ENCODE data around the gene TMPRSS15. TPM values are rescaled to one million over a fixed set of nuclear protein-coding genes. Genes with fewer than 3 reads are reported as not detected.
A peak's percentile ranks its signal among the peaks of the same experiment; 100 is the strongest.

The TMPRSS15 gene
- not detected in 2 replicates for total RNA-seq (2011; cell fraction: chromatin; rRNA removed; ENCODE audit: low replicate concordance)
- total RNA-seq (2011; cell fraction: nucleolus; rRNA removed) = not detected in 2 replicates
- not detected in 2 replicates for total RNA-seq (2011; cell fraction: nucleoplasm; rRNA removed)
- total RNA-seq (2014; rRNA removed) (not detected in 2 replicates), total RNA-seq (2014; rRNA removed; fragmentation: Illumina TruSeq; extraction: Trizol) (0.11 TPM in 1 of 2 replicates, not detected in the other), total RNA-seq (2015; rRNA removed; fragmentation: Illumina TruSeq; extraction: Trizol) (0.04 TPM in 2 replicates), total RNA-seq (2021) (0.18 TPM in 1 of 2 replicates, not detected in the other), polyA plus RNA-seq (2011; rRNA removed) (not detected in 2 replicates), polyA plus RNA-seq (2014; fragmentation: Illumina TruSeq; extraction: Trizol) (0.04 and 0.06 TPM in 2 replicates), polyA plus RNA-seq (2014; fragmentation: Nextera tagmentation; extraction: Ambion mirVana) (under 1 TPM in 1 of 2 experiments, not detected in 1; 0.03 TPM), polyA plus RNA-seq (2014; rRNA removed) (0.11 and 0.18 TPM in 2 replicates), polyA minus RNA-seq (2011; rRNA and poly(A)+ RNA removed) (not detected in 2 replicates), Bru-seq, nascent RNA (percentile 9 among the genes with signal in this experiment), BruChase-seq, experiment 1, labeled RNA remaining after a 2-hour chase (percentile 4 among the genes with signal in this experiment), BruChase-seq, experiment 2, labeled RNA remaining after a 6-hour chase (percentile 6 among the genes with signal in this experiment)
- polyA plus RNA-seq (2011; cell fraction: cytosol; rRNA removed) = not detected in 2 replicates
- not detected in 2 replicates for polyA plus RNA-seq (2011; cell fraction: nucleus; rRNA removed)
- 0.04 and 0.10 TPM in 2 replicates for polyA plus RNA-seq (2012)
- polyA minus RNA-seq (2011; cell fraction: cytosol; rRNA and poly(A)+ RNA removed) = not detected in 2 replicates
- not detected in 2 replicates for polyA minus RNA-seq (2011; cell fraction: nucleus; rRNA and poly(A)+ RNA removed)
- long read RNA-seq, experiment 1 = 0 reads
- long read RNA-seq, experiment 2 = 0 reads
- long read RNA-seq, experiment 3 = 0 reads

- Histone ChIP-seq H3K4me2 (ENCODE audit: insufficient read depth, low read length) (no peak within 1 kb of the TSS), H2AFZ (ENCODE audit: low read depth, low read length) (no peak within 1 kb of the TSS), H3K4me1 (replicated peaks in 1 of 2; ENCODE audit: control insufficient read depth in 2 of 2, insufficient read depth in 2 of 2, low read length in 2 of 2) (no peaks in the 10 kb centered on the region), H3K9ac (ENCODE audit: insufficient read depth in 1 of 2, low read depth in 2 of 2, low read length in 2 of 2) (no peak within 1 kb of the TSS), H3K79me2 (ENCODE audit: control insufficient read depth, insufficient read depth, low read length) (no peaks in the 10 kb centered on the region), H3K27ac (ENCODE audit: extremely low read depth, low read depth, low read length) (no peak within 1 kb of the TSS), H3K4me3 (no peak within 1 kb of the TSS), H3K27me3 (ENCODE audit: control insufficient read depth in 2 of 2, insufficient read depth in 2 of 2, low read length in 2 of 2) (no peaks in the 10 kb centered on the region), H3K9me1 (ENCODE audit: control insufficient read depth, insufficient read depth, low read length) (no peaks in the 10 kb centered on the region), H4K20me1 (replicated peaks; ENCODE audit: control insufficient read depth, insufficient read depth, low read length) (no peaks in the 10 kb centered on the region), H3K36me3 (ENCODE audit: control insufficient read depth, insufficient read depth, low read length) (no peaks in the 10 kb centered on the region), H3K9me3 (replicated peaks; ENCODE audit: control insufficient read depth, insufficient read depth, low read depth, low read length) (no peaks in the 10 kb centered on the region; the same call in 1 of the 2 replicates)
- in situ Hi-C loops (cut with MboI) = no loop called here
- no TSS peak for BruUV-seq (replicated peaks)
- CTCF ChIA-PET (ENCODE audit: low intra/inter-chr PET ratio) = no interaction called here
- no peak for DNase-seq (ENCODE audit: extremely low read depth in 1 of 4, low spot score in 3 of 4)
- POLR2A ChIA-PET = no interaction called here
- intact Hi-C loops (cut with micrococcal nuclease) = no loop called here
- no peak for ATAC-seq
- TF ChIP-seq SRSF1 (IDR thresholded peaks at IDR 0.05; ENCODE audit: low read depth, low read length) (no peak), ZNF197 (CRISPR knock-in tag; IDR thresholded peaks at IDR 0.05; ENCODE audit: low read depth) (no peak), NFIC (IDR thresholded peaks at IDR 0.05) (no peak), BDP1 (IDR thresholded peaks at IDR 0.05; ENCODE audit: insufficient read depth, insufficient read length) (no peak), POLR2A (conservative IDR thresholded peaks at IDR 0.05) (no peak), ARID3A (IDR thresholded peaks at IDR 0.05; ENCODE audit: borderline replicate concordance, low read depth, low read length) (no peak), NCOA4 (IDR thresholded peaks at IDR 0.05; ENCODE audit: partially characterized antibody) (no peak), KAT8 (IDR thresholded peaks at IDR 0.05; ENCODE audit: low read depth) (no peak), TCF7 (IDR thresholded peaks at IDR 0.05; ENCODE audit: borderline replicate concordance) (no peak), ZNF24 (IDR thresholded peaks at IDR 0.05) (no peak)
- FAIRE-seq = no peak
- WGBS (ENCODE audit: insufficient coverage, low coverage, missing lambda C conversion rate) = 0% methylated on average over 1 of the region's 1 CpG
These were observed at the start of gene TMPRSS15 for GRCh38 chr21:18403735-18404450. TSS of gene TMPRSS15 (minus strand) at chr21:18403785. CDS start at chr21:18403622, 163 bp downstream.

Measured in K562 (cell line).